ENCODE results near the gene RNF4.

GRCh38 chr4:2461246-2461960, 7.5 kb upstream of the RNF4 start:
- TF ChIP-seq, protein P1, sequence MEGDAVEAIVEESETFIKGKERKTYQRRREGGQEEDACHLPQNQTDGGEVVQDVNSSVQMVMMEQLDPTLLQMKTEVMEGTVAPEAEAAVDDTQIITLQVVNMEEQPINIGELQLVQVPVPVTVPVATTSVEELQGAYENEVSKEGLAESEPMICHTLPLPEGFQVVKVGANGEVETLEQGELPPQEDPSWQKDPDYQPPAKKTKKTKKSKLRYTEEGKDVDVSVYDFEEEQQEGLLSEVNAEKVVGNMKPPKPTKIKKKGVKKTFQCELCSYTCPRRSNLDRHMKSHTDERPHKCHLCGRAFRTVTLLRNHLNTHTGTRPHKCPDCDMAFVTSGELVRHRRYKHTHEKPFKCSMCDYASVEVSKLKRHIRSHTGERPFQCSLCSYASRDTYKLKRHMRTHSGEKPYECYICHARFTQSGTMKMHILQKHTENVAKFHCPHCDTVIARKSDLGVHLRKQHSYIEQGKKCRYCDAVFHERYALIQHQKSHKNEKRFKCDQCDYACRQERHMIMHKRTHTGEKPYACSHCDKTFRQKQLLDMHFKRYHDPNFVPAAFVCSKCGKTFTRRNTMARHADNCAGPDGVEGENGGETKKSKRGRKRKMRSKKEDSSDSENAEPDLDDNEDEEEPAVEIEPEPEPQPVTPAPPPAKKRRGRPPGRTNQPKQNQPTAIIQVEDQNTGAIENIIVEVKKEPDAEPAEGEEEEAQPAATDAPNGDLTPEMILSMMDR (IDR thresholded peaks at IDR 0.05; ENCODE audit: low read length) = no peak
- TF ChIP-seq EZH2 (optimal IDR thresholded peaks at IDR 0.05; ENCODE audit: low read depth, low read length) (no peak), EZH2phosphoT487 (IDR thresholded peaks at IDR 0.05; ENCODE audit: low read length) (no peak)
